HG03342 (cell line): Measurements from ENCODE around the gene IKZF1.

Source experiments
- ATAC-seq: cut with Tn5 transposase; IDR thresholded peaks from one replicate; pipeline ENCODE4 v1.9.1; 2021; ENCODE audit warnings: mild to moderate bottlenecking, moderate library complexity; ENCODE audit not compliant: unreplicated experiment

IKZF1 gene

DNA sequence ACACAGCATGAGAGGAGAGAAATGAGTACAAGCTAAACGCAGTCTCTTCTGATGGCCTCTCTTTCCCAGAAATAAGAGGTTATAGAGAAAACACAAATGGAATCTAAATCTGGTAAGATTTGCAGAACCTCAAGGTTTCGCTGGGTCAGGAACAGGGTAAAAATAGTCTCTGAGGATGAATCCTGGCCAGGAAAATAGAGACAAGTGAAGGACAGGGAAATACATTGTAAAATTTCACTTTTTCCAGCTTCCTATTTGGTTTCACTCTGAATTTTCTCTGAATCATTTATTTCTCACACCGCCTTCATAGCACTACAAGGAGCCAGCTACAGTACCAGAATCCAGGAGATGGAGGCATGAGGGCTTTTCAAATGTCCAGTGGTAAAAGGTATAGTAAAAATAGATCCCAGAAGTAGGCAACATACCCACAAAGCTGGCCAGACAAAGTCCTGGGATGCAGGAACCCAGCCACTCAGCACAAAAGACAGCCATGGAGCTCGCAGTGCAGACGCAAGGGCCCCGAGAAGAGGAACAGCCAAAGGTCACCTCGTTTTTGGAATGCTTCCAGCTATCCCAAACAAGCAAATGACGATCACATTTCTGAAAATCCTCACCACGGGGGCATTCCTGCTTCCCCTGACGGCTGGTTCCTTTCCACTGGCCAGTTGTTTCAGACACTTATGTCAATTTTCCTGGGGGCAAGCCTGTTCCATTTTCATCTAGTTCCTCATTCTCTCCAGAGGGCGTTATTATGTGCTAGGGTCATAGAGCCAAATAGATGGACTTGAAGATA is 21.5 kb upstream of the IKZF1 start:
- no peak for ATAC-seq

DNA sequence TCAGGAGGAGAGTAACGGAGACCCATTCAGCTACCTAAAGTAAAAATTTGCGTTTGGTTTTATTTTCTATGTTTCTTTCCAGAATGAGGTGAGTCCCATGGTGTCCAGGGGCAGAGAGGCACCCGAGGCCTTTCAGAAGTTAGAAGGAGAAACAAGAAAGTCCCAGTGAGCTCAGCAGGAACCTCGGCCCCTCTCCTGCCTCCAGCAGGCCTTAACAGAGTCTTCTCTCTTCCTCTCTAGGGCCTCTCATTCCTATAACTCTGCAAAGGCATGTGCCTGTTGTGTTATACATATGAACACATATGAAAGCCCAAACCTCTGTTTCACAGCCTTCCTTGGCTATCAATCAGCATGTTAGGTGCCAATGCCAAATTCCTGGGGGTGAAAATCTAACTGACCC is 20.8 kb upstream of the IKZF1 start:
- no peak for ATAC-seq

GRCh38 chr7:50284296-50284695 is 20.2 kb upstream of the IKZF1 start:
- ATAC-seq, result no peak

- no peak for ATAC-seq
Observed at GRCh38 chr7:50285269-50285668, 19.2 kb upstream of the IKZF1 start.

DNA sequence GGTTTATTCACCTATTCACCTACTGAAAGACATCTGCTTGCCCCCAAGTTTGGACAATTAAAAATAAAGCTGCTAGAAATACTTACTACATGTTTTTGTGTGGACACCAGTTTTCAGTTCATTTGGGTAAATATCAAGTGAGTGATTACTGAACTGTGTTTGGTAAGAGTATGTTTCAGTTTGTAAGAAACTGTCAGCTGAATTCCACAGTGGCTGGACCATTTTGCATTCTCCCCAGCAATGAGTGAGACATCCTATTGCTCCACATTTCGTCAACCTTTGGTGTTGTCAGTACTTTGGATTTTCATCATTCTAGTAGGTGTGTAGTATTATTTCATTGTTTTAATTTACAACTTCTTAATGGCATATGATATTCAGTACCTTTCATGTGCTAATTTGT is 17.4 kb upstream of the IKZF1 start:
- no peak for ATAC-seq

DNA sequence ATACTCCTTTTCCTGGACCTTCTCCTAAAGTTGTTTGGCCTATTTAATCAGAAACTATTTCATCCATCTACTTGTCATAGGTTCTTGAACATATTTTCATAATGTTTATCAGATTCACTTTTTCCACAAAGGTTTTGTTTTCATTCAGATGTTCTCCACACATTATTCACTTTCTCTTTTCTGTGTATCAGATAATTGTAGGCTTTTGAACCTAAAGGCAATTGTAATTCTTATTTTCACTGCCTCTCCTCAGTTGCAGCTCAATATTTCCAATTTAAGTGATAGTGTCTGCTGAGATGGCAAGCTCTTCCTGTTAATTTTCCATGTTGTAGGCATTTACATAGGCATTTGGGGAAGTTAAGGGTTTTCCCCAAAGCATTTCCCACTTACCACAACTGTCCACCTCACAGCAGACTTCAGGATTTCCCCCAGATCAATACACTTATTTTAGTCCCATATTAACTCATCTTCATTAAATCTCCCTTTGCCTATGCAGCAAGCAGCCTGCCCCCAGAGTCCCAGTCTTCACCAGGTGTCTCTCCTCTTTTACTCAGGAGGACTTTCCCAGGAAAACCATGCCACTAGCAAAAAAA is 12.3 kb upstream of the IKZF1 start:
- no peak for ATAC-seq

DNA sequence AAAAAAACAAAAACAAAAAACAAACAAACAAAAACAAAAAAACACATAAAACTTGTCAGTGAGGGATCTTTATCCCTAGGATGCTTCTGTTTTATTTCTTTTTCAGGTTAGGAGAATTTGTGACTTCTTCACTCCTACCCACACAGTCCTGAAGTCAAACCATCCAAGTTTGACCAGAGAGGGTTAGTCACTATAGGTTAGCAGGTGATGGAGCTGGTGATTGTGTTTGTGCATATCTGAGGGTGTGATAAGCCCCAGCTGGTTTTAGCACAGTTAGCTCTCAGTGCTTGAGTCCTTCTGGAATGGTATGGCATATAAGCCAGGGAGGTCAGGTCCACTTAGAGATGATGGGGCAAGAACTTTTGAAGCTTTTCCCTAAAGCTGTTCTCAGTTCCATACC is 11.8 kb upstream of the IKZF1 start:
- no peak for ATAC-seq

GRCh38 chr7:50293509-50294179 is 10.9 kb upstream of the IKZF1 start:
- ATAC-seq, result peak; percentile 54

- no peak for ATAC-seq
Observed at GRCh38 chr7:50295133-50295532, 9.4 kb upstream of the IKZF1 start.

- no peak for ATAC-seq
Observed at GRCh38 chr7:50296799-50297198, 7.7 kb upstream of the IKZF1 start.

DNA sequence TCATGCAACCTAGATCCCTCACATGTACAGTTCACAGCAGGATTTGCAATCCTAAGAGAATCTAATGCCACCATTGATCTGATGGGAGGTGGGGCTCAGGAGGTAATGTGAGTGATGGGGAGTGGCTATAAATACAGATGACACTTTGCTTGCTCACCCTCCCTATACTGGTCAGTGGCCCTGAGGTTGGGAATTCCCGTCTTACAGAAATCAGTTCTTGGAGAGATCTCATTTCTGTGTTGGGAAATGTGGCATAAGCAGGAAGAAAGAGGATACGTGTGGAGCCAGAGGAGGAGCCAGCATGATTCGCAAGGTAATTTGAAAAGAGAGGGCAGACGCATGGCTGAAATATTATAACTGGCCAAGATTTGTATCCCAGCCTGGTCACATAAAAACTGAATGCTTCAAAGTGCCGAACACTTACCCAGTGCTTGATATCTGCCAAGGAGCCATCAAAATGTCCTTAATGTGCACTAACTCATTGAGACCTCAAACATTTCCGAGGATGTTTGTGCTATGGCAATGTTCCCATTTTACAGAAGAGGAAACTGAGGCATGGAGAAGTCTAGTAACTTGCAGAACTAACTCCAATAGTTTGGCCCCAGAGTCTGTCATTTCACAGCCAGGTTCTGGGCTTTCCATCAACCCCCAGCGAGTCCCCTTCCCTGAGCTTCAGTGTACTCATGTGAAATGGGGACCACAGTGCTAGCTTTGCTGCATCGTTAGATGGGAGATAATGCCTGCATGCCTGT is 5.5 kb upstream of the IKZF1 start:
- ATAC-seq, result no peak

- ATAC-seq, result no peak
Observed at GRCh38 chr7:50300336-50300735, 4.2 kb upstream of the IKZF1 start.

DNA sequence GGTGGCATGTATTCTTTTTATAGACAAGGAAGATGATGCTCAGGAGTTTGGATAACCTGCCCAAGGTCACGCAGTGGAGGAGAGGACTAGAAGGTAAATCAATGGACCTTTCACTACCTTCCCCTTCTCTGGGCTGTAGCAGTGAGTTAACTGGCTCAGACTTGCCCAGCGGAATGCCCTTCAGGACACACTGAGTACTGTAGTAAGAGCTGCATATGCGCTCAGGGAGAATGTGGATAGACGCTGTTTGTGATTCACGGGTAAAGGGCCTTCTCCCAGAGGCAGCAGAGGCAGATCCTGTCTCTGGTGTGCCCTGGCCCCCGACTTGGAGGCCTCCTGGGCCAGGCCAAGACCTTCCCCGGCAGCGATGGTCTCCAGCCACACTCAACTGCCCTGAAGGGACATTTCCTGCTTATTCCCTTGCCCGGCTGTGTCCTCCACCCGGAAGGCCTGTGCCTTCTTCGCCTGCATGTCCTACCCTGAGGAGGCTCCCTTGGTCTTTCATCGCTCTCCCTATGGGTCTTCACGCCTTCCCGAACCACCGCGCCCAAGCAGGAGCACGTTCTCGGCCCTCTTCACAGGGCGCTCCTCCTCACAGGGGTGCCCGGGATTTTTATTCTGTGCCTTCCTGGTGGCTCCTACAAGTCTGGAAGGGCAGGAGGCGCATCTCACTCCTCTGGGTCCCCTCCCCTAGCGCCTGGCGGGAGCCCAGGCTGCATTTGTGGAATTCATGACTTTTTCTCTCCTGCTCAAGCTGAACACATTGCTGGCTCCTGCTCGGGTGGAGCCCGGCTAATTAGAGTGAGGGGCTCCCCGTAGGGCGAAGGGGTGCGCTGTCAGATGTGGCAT is 1.8 kb upstream of the IKZF1 start:
- ATAC-seq, result no peak

DNA sequence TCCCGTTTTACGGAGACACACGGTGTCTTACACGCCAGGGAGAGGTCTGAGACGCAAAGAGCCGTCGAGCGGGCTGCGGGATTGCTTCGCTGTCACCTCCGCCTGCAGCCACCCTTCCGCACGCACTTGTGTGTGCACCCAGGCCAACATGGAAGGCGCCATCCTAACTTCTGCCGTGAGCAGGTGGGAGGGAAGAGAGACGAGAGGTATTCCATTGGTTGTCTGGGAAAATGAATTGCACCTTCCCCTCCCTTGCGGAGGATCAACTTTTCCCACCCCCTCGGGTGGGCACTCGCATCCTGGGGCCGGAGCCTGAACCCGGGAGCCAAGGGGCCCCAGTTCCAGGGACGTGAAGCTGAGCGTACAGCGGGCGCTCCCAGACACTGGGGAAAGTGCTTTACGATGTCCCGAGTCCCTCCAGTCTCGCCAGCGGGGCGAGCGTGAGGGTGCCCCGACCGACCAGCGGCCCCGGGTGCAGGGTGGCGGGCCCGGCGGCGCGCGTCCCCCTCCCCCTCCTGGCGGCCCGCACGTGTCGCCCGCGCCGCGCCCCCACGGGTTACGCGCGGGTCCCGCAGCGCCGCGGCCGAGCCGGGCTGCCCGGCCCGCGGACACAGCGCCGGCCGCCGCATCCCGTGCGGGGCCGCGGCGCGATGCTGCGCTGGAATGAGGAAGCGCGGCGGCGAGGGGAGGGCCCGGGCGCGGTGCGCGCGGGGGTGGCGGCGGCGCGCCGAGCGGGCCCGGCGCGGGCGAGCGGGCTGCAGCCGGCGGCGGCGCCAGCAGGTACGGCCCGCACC is 984 bp upstream of the IKZF1 start:
- ATAC-seq, result no peak

- ATAC-seq, result peak; percentile 39
Observed at GRCh38 chr7:50304911-50305582, 531 bp downstream of the IKZF1 start.

GRCh38 chr7:50305583-50306493 is 1.3 kb downstream of the IKZF1 start:
- ATAC-seq, result no peak

- no peak for ATAC-seq
Observed at GRCh38 chr7:50306494-50307367, 2.2 kb downstream of the IKZF1 start.
